CD14-positive monocyte (primary cell): ENCODE data around the gene AVP. TPM values are rescaled to one million over a fixed set of nuclear protein-coding genes. Genes with fewer than 3 reads are reported as not detected.

ENCODE experiments used
- DNase-seq, 3 donors: peaks; one replicate each; pipeline ENCODE4 v3.0.0-alpha.2; 2011 to 2022
- H2AFZ ChIP-seq: 2 replicates; pipeline ENCODE4 v1.6.0; 2012; ENCODE audit warnings: mild to moderate bottlenecking, low read depth, low read length, inconsistent platforms; ENCODE audit not compliant: insufficient read depth, poor library complexity, severe bottlenecking
- H3K27ac ChIP-seq, 2 donors: 1 replicate in 1 of 2; 2 replicates in 1 of 2; pipeline ENCODE4 v1.5.1; 2012 to 2013; ENCODE audit warnings: low read length in 2 of 2, control low read depth in 1 of 2, inconsistent platforms in 1 of 2, low read depth in 1 of 2, mild to moderate bottlenecking in 1 of 2
- H3K27me3 ChIP-seq, 2 donors: one replicate each; pipeline versions ENCODE4 v1.6.0 to v1.6.1; 2011 to 2013; ENCODE audit warnings: low read length in 2 of 2; ENCODE audit not compliant: control insufficient read depth in 2 of 2, insufficient read depth in 2 of 2
- H3K36me3 ChIP-seq, 2 donors: replicated peaks in 1 of 2; 1 replicate in 1 of 2; 2 replicates in 1 of 2; pipeline versions ENCODE4 v1.5.1 to v1.6.1; 2012 to 2013; ENCODE audit warnings: low read length in 2 of 2, control low read depth in 1 of 2, inconsistent platforms in 1 of 2, mild to moderate bottlenecking in 1 of 2; ENCODE audit not compliant: insufficient read depth in 2 of 2, control insufficient read depth in 1 of 2
- H3K4me1 ChIP-seq, 2 donors: 1 replicate in 1 of 2; 2 replicates in 1 of 2; pipeline versions ENCODE4 v1.5.1 to v1.6.1; 2012 to 2013; ENCODE audit warnings: low read length in 2 of 2, control low read depth in 1 of 2, inconsistent platforms in 1 of 2, mild to moderate bottlenecking in 1 of 2, moderate library complexity in 1 of 2; ENCODE audit not compliant: insufficient read depth in 2 of 2, control insufficient read depth in 1 of 2
- H3K4me2 ChIP-seq: replicated peaks from 2 replicates; pipeline ENCODE3; 2012; ENCODE audit warnings: low read length, moderate library complexity, mild to moderate bottlenecking; ENCODE audit not compliant: poor library complexity, severe bottlenecking; ENCODE audit errors: extremely low read depth
- H3K4me3 ChIP-seq, 3 experiments: fragments of 200-600 bp in 1 of 3; sonication (generic) in 1 of 3; replicated peaks in 1 of 3; 1 replicate in 2 of 3; 2 replicates in 1 of 3; pipeline ENCODE4 v1.5.1; 2011 to 2013; ENCODE audit warnings: low read length in 3 of 3, mild to moderate bottlenecking in 3 of 3, control low read depth in 2 of 3, low read depth in 2 of 3, inconsistent platforms in 1 of 3, moderate library complexity in 1 of 3
- H3K79me2 ChIP-seq: 2 replicates; pipeline ENCODE4 v1.6.0; 2012; ENCODE audit warnings: mild to moderate bottlenecking, control low read depth, inconsistent platforms, low read length, moderate library complexity; ENCODE audit not compliant: insufficient read depth
- H3K9ac ChIP-seq: 2 replicates; pipeline ENCODE4 v1.6.0; 2017; ENCODE audit warnings: low read length, mild to moderate bottlenecking; ENCODE audit not compliant: insufficient read depth, poor library complexity, severe bottlenecking
- H3K9me3 ChIP-seq, 2 donors: replicated peaks in 1 of 2; 1 replicate in 1 of 2; 2 replicates in 1 of 2; pipeline versions ENCODE4 v1.5.1 to v1.6.1; 2012 to 2013; ENCODE audit warnings: low read length in 2 of 2, control low read depth in 1 of 2; ENCODE audit not compliant: control insufficient read depth in 1 of 2, insufficient read depth in 1 of 2
- H4K20me1 ChIP-seq: 2 replicates; pipeline ENCODE4 v1.6.0; 2012; ENCODE audit warnings: mild to moderate bottlenecking, low read length, control low read depth, moderate library complexity; ENCODE audit not compliant: insufficient read depth
- H3K27ac Mint-ChIP-seq, 7 donors: one replicate each; pipeline ENCODE4 v1.8.0; 2020; ENCODE audit warnings: mild to moderate bottlenecking in 7 of 7, mixed read lengths in 7 of 7, moderate library complexity in 6 of 7, inconsistent platforms in 2 of 7
- H3K27me3 Mint-ChIP-seq, 3 donors: one replicate each; pipeline ENCODE4 v1.8.0; 2021 to 2022; ENCODE audit warnings: low read depth in 3 of 3, mild to moderate bottlenecking in 3 of 3, mixed read lengths in 3 of 3, moderate library complexity in 3 of 3, inconsistent platforms in 1 of 3
- H3K36me3 Mint-ChIP-seq, 2 donors: one replicate each; pipeline ENCODE4 v1.8.0; 2020; ENCODE audit warnings: mixed read lengths in 2 of 2, inconsistent platforms in 1 of 2, mild to moderate bottlenecking in 1 of 2
- H3K4me1 Mint-ChIP-seq: one replicate; pipeline ENCODE4 v1.8.0; 2020; ENCODE audit warnings: mild to moderate bottlenecking, mixed read lengths
- H3K4me3 Mint-ChIP-seq, 2 donors: one replicate each; pipeline ENCODE4 v1.8.0; 2020; ENCODE audit warnings: mild to moderate bottlenecking in 2 of 2, mixed read lengths in 2 of 2, moderate library complexity in 1 of 2
- H3K9me3 Mint-ChIP-seq, 7 donors: one replicate each; pipeline ENCODE4 v1.8.0; 2020 to 2022; ENCODE audit warnings: mixed read lengths in 7 of 7, mild to moderate bottlenecking in 6 of 7, moderate library complexity in 6 of 7, inconsistent platforms in 2 of 7
- CTCF ChIP-seq: fragments of 200-600 bp; IDR thresholded peaks from one replicate; pipeline ENCODE4 v1.8.0; 2022; ENCODE audit warnings: antibody characterized with exemption, mild to moderate bottlenecking
- WGBS: methylation state at CpG from one replicate; pipeline ENCODE4 v1.1.5; 2013; ENCODE audit warnings: missing lambda C conversion rate; ENCODE audit not compliant: insufficient coverage; 5-methylcytosine and 5-hydroxymethylcytosine counted together
- intact Hi-C, 2 donors: fragments of 100-400 bp; cut with micrococcal nuclease; formaldehyde crosslinking; loops; one replicate each; pipeline versions ENCODE4 v1.15.0 to v1.15.1; 2023
- polyA plus RNA-seq, 3 donors: library from polyadenylated mRNA; depleted of rRNA in 1 of 3; unstranded in 2 of 3; stranded (reverse) in 1 of 3; fragments of 300-500 nt in 2 of 3; fragments of >200 nt in 1 of 3; fragmentation: Illumina TruSeq in 2 of 3; gene quantifications; 1 replicate in 2 of 3; 2 replicates in 1 of 3; pipeline ENCODE4 v1.2.3, GENCODE V29; 2012 to 2021

Gene AVP
- polyA plus RNA-seq, 3 donors: not detected

- Mint-ChIP-seq H3K4me3 (no peak overlapping the region), H3K9me3 (no peaks in the 10 kb centered on the region), H3K4me1 (no peaks in the 10 kb centered on the region), H3K27ac (peak overlapping the region in 1 of 7 donors; percentile 53), H3K27me3 (peaks cover 0 to 3% (median 2%) of the 10 kb centered on the region in 3 donors), H3K36me3 (peaks cover 38 to 79% of the 10 kb centered on the region in 2 donors)
- Histone ChIP-seq H3K9ac (no peak overlapping the region), H3K4me3 (no peak overlapping the region), H4K20me1 (no peaks in the 10 kb centered on the region), H3K4me2 (no peak overlapping the region), H3K27me3 (no peaks in the 10 kb centered on the region), H3K79me2 (no peaks in the 10 kb centered on the region), H2AFZ (no peak overlapping the region), H3K4me1 (no peaks in the 10 kb centered on the region), H3K27ac (no peak overlapping the region), H3K9me3 (no peaks in the 10 kb centered on the region), H3K36me3 (peaks cover 61 to 77% of the 10 kb centered on the region in 2 donors)
- DNase-seq: no peak
- intact Hi-C loops: no loop called here
- TF ChIP-seq CTCF: no peak
- 100% methylated on average over 1 of the region's 5 CpGs for WGBS
Measured at GRCh38 chr20:3038454-3038853, 46.1 kb downstream of the AVP start.

GRCh38 chr20:3037654-3038053 lies 46.9 kb downstream of the AVP start:
- Mint-ChIP-seq H3K4me1 (no peaks in the 10 kb centered on the region), H3K27me3 (peaks cover 0 to 3% (median 0%) of the 10 kb centered on the region in 3 donors), H3K27ac (peak overlapping the region in 1 of 7 donors; percentile 29), H3K9me3 (no peaks in the 10 kb centered on the region), H3K4me3 (no peak overlapping the region), H3K36me3 (peaks cover 38 to 79% of the 10 kb centered on the region in 2 donors)
- H4K20me1 ChIP-seq: no peaks in the 10 kb centered on the region
- H3K27ac ChIP-seq: no peak overlapping the region
- H3K4me2 ChIP-seq: no peak overlapping the region
- WGBS: 100% methylated on average over 2 of the region's 3 CpGs
- DNase-seq: no peak
- no peak overlapping the region for H2AFZ ChIP-seq
- no peak overlapping the region for H3K9ac ChIP-seq
- no peak overlapping the region for H3K4me3 ChIP-seq
- no peaks in the 10 kb centered on the region for H3K79me2 ChIP-seq
- TF ChIP-seq CTCF: no peak
- H3K36me3 ChIP-seq: peaks cover 65 to 85% of the 10 kb centered on the region in 2 donors
- intact Hi-C loops: no loop called here
- H3K4me1 ChIP-seq: no peaks in the 10 kb centered on the region
- H3K9me3 ChIP-seq: no peaks in the 10 kb centered on the region
- H3K27me3 ChIP-seq: no peaks in the 10 kb centered on the region
